ENCODE data around the gene LRRC59. TPM values are rescaled to one million over a fixed set of nuclear protein-coding genes. Genes with fewer than 3 reads are reported as not detected.

Gene LRRC59
- total and polyA plus RNA-seq, 2 of the 13 experiments (the other 11 are each of a cell fraction or from before 2014, with no cell fraction given): 87.3 to 222 TPM

DNA sequence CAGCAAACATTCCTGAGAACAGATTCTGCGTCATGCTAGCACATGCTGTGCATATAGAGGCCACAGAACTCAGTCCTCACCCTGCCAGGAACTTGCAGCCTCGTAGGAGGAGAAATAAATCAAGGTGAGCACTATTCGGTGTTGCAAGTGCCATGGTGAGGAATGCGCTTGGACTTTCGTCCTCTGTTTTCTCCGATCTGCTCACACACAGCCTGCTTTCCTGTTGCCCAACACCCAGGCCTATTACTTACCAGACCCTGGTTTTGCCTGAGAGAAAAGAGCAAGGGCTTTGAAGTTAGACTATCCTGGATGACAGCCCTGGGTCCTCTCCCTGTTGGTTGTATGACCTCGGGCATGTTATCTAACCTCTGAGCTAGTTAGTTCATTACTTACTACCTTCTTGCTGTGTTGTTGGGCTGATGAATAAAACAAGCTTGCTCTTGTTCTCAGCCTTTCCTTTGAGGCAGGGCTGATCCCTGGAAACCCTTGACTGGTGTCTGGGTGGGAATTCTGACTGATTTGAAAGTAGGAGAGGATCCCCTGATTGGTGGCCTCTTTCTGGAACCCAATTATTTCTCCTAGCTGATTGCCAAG, 31.6 kb upstream of the LRRC59 start (continued):
- TF ChIP-seq WIZ (CRISPR knock-in tag; IDR thresholded peaks at IDR 0.05): peak; percentile 77; the same call in 1 of the 2 replicates
- TF ChIP-seq, protein P1, sequence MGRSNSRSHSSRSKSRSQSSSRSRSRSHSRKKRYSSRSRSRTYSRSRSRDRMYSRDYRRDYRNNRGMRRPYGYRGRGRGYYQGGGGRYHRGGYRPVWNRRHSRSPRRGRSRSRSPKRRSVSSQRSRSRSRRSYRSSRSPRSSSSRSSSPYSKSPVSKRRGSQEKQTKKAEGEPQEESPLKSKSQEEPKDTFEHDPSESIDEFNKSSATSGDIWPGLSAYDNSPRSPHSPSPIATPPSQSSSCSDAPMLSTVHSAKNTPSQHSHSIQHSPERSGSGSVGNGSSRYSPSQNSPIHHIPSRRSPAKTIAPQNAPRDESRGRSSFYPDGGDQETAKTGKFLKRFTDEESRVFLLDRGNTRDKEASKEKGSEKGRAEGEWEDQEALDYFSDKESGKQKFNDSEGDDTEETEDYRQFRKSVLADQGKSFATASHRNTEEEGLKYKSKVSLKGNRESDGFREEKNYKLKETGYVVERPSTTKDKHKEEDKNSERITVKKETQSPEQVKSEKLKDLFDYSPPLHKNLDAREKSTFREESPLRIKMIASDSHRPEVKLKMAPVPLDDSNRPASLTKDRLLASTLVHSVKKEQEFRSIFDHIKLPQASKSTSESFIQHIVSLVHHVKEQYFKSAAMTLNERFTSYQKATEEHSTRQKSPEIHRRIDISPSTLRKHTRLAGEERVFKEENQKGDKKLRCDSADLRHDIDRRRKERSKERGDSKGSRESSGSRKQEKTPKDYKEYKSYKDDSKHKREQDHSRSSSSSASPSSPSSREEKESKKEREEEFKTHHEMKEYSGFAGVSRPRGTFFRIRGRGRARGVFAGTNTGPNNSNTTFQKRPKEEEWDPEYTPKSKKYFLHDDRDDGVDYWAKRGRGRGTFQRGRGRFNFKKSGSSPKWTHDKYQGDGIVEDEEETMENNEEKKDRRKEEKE (IDR thresholded peaks at IDR 0.05): no peak
- no peak for TF ChIP-seq U2AF2 (IDR thresholded peaks at IDR 0.05; ENCODE audit: low read depth, low read length)
- TF ChIP-seq ZNF510 (CRISPR knock-in tag; IDR thresholded peaks at IDR 0.05; ENCODE audit: low read depth): no peak
- TF ChIP-seq GATAD2A (CRISPR knock-in tag; IDR thresholded peaks at IDR 0.05): peak; percentile 99
- TF ChIP-seq ZNF124 (CRISPR knock-in tag; IDR thresholded peaks at IDR 0.05): peak; percentile 98
- TF ChIP-seq GABPB1 (CRISPR knock-in tag; IDR thresholded peaks at IDR 0.05): peak; percentile 54
- TF ChIP-seq, protein P2, sequence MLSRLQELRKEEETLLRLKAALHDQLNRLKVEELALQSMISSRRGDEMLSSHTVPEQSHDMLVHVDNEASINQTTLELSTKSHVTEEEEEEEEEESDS (CRISPR knock-in tag; IDR thresholded peaks at IDR 0.05; ENCODE audit: borderline replicate concordance): peak; percentile 61; the same call in 1 of the 2 replicates
- peak; percentile 31; the same call in 1 of the 2 replicates for TF ChIP-seq ZNF160 (CRISPR knock-in tag; IDR thresholded peaks at IDR 0.05)
- TF ChIP-seq HINFP (CRISPR knock-in tag; IDR thresholded peaks at IDR 0.05; ENCODE audit: low read depth): peak; percentile 84
- TF ChIP-seq, protein P3, sequence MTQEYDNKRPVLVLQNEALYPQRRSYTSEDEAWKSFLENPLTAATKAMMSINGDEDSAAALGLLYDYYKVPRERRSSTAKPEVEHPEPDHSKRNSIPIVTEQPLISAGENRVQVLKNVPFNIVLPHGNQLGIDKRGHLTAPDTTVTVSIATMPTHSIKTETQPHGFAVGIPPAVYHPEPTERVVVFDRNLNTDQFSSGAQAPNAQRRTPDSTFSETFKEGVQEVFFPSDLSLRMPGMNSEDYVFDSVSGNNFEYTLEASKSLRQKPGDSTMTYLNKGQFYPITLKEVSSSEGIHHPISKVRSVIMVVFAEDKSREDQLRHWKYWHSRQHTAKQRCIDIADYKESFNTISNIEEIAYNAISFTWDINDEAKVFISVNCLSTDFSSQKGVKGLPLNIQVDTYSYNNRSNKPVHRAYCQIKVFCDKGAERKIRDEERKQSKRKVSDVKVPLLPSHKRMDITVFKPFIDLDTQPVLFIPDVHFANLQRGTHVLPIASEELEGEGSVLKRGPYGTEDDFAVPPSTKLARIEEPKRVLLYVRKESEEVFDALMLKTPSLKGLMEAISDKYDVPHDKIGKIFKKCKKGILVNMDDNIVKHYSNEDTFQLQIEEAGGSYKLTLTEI (CRISPR knock-in tag; conservative IDR thresholded peaks at IDR 0.05): no peak
- TF ChIP-seq ZNF253 (CRISPR knock-in tag; IDR thresholded peaks at IDR 0.05; ENCODE audit: borderline replicate concordance): no peak
- TF ChIP-seq, protein P4, sequence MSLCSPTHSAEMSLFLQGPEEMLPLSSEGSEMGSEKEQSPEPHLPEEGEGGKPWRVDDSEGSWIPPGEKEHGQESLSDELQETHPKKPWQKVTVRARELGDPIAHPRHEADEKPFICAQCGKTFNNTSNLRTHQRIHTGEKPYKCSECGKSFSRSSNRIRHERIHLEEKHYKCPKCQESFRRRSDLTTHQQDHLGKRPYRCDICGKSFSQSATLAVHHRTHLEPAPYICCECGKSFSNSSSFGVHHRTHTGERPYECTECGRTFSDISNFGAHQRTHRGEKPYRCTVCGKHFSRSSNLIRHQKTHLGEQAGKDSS (CRISPR knock-in tag; IDR thresholded peaks at IDR 0.05; ENCODE audit: borderline replicate concordance, low read depth): peak; percentile 92
- TF ChIP-seq ETV5 (CRISPR knock-in tag; IDR thresholded peaks at IDR 0.05; ENCODE audit: borderline replicate concordance): peak; percentile 92

All from HepG2 (cell line).